GM04503 (cell line): Measurements from ENCODE around the gene NELL1.

Source experiments
- DNase-seq: peaks from one replicate; pipeline ENCODE4 v3.0.0-alpha.2; 2012; ENCODE audit warnings: low read depth

The NELL1 gene

GRCh38 chr11:21492931-21493330, 823.5 kb downstream of the NELL1 start:
- DNase-seq: no peak

GRCh38 chr11:21494946-21495345, 825.6 kb downstream of the NELL1 start:
- no peak for DNase-seq

- no peak for DNase-seq
Observed at GRCh38 chr11:21495879-21496278, 826.5 kb downstream of the NELL1 start.

- no peak for DNase-seq
Observed at GRCh38 chr11:21501245-21501644, 831.9 kb downstream of the NELL1 start.

GRCh38 chr11:21505070-21505469, 835.7 kb downstream of the NELL1 start:
- no peak for DNase-seq

- no peak for DNase-seq
Observed at GRCh38 chr11:21511835-21512440, 842.6 kb downstream of the NELL1 start.

- no peak for DNase-seq
Observed at GRCh38 chr11:21514316-21514715, 844.9 kb downstream of the NELL1 start.

- DNase-seq: no peak
Observed at GRCh38 chr11:21520244-21520643, 850.9 kb downstream of the NELL1 start.

- no peak for DNase-seq
Observed at GRCh38 chr11:21529187-21529586, 859.8 kb downstream of the NELL1 start.

GRCh38 chr11:21534288-21534687, 864.9 kb downstream of the NELL1 start:
- DNase-seq: no peak

GRCh38 chr11:21537980-21538379, 868.6 kb downstream of the NELL1 start:
- DNase-seq: no peak

- DNase-seq: no peak
Observed at GRCh38 chr11:21541187-21541751, 871.9 kb downstream of the NELL1 start.

- DNase-seq: no peak
Observed at GRCh38 chr11:21543901-21544300, 874.5 kb downstream of the NELL1 start.

- no peak for DNase-seq
Observed at GRCh38 chr11:21545699-21546098, 876.3 kb downstream of the NELL1 start.

- no peak for DNase-seq
Observed at GRCh38 chr11:21546703-21547102, 877.3 kb downstream of the NELL1 start.

GRCh38 chr11:21552911-21553310, 883.5 kb downstream of the NELL1 start:
- DNase-seq: no peak

GRCh38 chr11:21553795-21554194, 884.4 kb downstream of the NELL1 start:
- no peak for DNase-seq

- DNase-seq: no peak
Observed at GRCh38 chr11:21554284-21554683, 884.9 kb downstream of the NELL1 start.

- no peak for DNase-seq
Observed at GRCh38 chr11:21556926-21557325, 887.5 kb downstream of the NELL1 start.

GRCh38 chr11:21560466-21560975, 891.1 kb downstream of the NELL1 start:
- no peak for DNase-seq

- DNase-seq: no peak
Observed at GRCh38 chr11:21561581-21561980, 892.2 kb downstream of the NELL1 start.

- DNase-seq: no peak
Observed at GRCh38 chr11:21564095-21564494, 894.7 kb downstream of the NELL1 start.

- DNase-seq: no peak
Observed at GRCh38 chr11:21564833-21565682, 895.7 kb downstream of the NELL1 start.
